ENCODE measurements around the gene AP2M1.
A peak's percentile ranks its signal among the peaks of the same experiment; 100 is the strongest.

DNA sequence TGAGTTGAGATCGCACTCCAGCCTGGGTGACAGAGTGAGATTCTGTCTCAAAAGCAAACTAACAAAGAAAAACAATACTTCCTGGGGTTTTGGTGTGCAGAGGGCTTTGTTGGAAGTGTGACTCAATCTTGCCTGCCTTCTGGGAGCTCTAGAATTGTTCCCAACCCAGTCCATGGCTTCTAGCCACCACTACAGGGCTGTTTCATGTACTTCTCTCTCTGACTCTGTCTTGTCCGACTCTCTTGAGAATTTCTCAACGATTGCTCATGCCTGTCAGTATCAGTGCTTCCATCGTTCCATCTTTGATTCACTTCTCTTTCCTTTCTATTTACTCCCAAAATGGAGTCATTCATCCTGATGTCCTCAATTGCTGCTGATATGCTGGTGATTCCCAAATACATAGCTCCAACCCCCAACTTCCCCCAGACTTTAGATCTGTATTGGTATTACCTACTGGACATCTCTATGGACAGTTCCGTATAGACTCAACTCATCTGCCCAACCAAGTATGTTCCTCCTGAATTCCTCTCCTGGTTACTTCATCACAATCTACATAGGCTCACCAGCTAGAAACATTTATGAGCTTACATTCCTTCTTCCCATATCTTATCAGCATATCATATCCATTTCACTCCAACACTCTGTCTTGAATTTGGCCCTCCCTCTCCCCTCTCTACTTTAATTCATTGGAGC lies 1.8 kb upstream of the AP2M1 start:
- TF ChIP-seq, protein P1, sequence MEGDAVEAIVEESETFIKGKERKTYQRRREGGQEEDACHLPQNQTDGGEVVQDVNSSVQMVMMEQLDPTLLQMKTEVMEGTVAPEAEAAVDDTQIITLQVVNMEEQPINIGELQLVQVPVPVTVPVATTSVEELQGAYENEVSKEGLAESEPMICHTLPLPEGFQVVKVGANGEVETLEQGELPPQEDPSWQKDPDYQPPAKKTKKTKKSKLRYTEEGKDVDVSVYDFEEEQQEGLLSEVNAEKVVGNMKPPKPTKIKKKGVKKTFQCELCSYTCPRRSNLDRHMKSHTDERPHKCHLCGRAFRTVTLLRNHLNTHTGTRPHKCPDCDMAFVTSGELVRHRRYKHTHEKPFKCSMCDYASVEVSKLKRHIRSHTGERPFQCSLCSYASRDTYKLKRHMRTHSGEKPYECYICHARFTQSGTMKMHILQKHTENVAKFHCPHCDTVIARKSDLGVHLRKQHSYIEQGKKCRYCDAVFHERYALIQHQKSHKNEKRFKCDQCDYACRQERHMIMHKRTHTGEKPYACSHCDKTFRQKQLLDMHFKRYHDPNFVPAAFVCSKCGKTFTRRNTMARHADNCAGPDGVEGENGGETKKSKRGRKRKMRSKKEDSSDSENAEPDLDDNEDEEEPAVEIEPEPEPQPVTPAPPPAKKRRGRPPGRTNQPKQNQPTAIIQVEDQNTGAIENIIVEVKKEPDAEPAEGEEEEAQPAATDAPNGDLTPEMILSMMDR (IDR thresholded peaks at IDR 0.05): no peak
- TF ChIP-seq POLR2AphosphoS5 (IDR thresholded peaks at IDR 0.05; ENCODE audit: low read depth, low read length): 0 out of 2 replicates have a peak, but pooled peaks have one; percentile 6
